Measurements from ENCODE around the gene CYP3A4. TPM values are rescaled to one million over a fixed set of nuclear protein-coding genes. Genes with fewer than 3 reads are reported as not detected.
"Not testable (repeated sequence)": the region's sequence is repeated elsewhere in the genome, so short reads cannot be mapped to it uniquely, and the experiment has no call there.

CYP3A4 gene
- total and polyA plus RNA-seq, 2 donors (not counting 1 experiment from before 2014, with no cell fraction given): 0.17 TPM; not detected in 1

DNA sequence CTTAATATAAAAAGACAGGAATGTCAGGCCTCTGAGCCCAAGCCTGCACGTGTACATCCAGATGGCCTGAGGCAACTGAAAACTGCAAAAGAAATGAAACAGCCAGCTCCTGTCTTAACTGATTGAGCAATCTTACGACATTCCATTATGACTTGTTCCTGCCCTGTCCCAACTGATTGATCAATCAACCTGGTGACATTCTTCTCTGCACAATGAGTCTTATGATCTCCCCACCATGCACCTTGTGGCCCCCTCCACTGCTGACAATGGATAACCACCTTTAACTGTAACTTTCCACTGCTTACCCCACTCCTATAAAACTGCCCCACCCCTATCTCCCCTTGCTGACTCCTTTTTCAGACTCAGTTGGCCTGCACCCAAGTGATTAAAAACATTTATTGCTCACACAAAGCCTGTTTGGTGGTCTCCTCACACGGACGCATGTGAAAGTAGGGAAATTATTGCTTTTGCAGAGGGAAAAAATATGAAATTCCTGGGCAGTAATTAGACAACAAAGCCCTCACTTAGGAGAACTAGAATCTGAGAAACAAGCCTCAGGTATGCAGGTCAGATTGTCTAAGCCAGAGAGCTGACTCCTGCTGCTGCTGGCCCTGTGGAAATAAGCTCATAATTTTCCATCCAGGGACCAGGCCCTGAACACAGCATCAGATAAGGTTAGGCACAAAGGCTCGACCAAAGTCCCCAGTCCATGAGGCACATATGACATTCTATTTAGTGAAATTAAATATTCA, 54.3 kb downstream of the CYP3A4 start:
- no peak for TF ChIP-seq EZH2 (IDR thresholded peaks at IDR 0.05; ENCODE audit: low read length, missing control alignments)
- TF ChIP-seq, protein P1, sequence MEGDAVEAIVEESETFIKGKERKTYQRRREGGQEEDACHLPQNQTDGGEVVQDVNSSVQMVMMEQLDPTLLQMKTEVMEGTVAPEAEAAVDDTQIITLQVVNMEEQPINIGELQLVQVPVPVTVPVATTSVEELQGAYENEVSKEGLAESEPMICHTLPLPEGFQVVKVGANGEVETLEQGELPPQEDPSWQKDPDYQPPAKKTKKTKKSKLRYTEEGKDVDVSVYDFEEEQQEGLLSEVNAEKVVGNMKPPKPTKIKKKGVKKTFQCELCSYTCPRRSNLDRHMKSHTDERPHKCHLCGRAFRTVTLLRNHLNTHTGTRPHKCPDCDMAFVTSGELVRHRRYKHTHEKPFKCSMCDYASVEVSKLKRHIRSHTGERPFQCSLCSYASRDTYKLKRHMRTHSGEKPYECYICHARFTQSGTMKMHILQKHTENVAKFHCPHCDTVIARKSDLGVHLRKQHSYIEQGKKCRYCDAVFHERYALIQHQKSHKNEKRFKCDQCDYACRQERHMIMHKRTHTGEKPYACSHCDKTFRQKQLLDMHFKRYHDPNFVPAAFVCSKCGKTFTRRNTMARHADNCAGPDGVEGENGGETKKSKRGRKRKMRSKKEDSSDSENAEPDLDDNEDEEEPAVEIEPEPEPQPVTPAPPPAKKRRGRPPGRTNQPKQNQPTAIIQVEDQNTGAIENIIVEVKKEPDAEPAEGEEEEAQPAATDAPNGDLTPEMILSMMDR (conservative IDR thresholded peaks at IDR 0.05 in 1 of 2, IDR thresholded peaks at IDR 0.05 in 1 of 2; ENCODE audit: low read depth in 1 of 2, low read length in 2 of 2): no peak
- H3K27me3 ChIP-seq (ENCODE audit: control insufficient read depth, insufficient read depth, low read length): no peaks in the 10 kb centered on the region
- H3K4me3 ChIP-seq (replicated peaks in 1 of 4; ENCODE audit: control extremely low read depth in 1 of 4, insufficient read depth in 1 of 4, low read depth in 3 of 4, low read length in 4 of 4): no peak overlapping the region
- no peak overlapping the region for H2AFZ ChIP-seq (ENCODE audit: low read length)
- no peaks in the 10 kb centered on the region for H3K36me3 ChIP-seq (ENCODE audit: control insufficient read depth, insufficient read depth, low read length)
- no peaks in the 10 kb centered on the region for H4K20me1 ChIP-seq (ENCODE audit: control insufficient read depth, extremely low read depth, insufficient read depth, low read length)
- no peak overlapping the region for H3K4me2 ChIP-seq (ENCODE audit: extremely low read depth, insufficient read depth, low read length)
- no peak overlapping the region for H3K27ac ChIP-seq (ENCODE audit: insufficient read depth, low read length)
- no peaks in the 10 kb centered on the region for H3K4me1 ChIP-seq (ENCODE audit: control insufficient read depth, extremely low read depth, insufficient read depth, low read length)
- no peak for DNase-seq (ENCODE audit: low read depth in 2 of 2)
- no peaks in the 10 kb centered on the region for H3K79me2 ChIP-seq (ENCODE audit: control insufficient read depth, insufficient read depth, low read length)
- H3K9me3 ChIP-seq (ENCODE audit: control insufficient read depth, insufficient read depth, low read depth, low read length): no peaks in the 10 kb centered on the region
- no peak overlapping the region for H3K9ac ChIP-seq (ENCODE audit: insufficient read depth, low read length)

DNA sequence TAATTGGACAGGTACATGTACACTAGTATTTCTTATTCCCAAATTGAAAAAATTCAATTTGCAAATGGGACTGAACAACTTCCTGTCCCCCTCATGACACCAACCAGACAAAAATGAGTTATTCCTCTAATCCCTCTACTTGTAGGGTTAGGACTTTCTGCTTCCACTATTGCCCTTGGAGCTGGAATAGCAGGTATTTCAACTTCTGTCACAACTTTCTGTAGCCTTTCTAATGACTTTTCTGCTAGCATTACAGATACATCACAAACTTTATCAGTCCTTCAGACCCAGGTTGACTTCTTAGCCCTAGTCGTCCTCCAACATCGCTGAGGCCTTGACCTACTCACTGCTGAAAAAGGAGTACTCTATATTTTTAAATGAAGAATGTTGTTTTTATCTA, 55.4 kb downstream of the CYP3A4 start:
- Histone ChIP-seq H3K27me3 (ENCODE audit: control insufficient read depth, insufficient read depth, low read length) (no peaks in the 10 kb centered on the region), H4K20me1 (ENCODE audit: control insufficient read depth, extremely low read depth, insufficient read depth, low read length) (no peaks in the 10 kb centered on the region), H2AFZ (ENCODE audit: low read length) (no peak overlapping the region), H3K4me1 (ENCODE audit: control insufficient read depth, extremely low read depth, insufficient read depth, low read length) (no peaks in the 10 kb centered on the region), H3K9me3 (ENCODE audit: control insufficient read depth, insufficient read depth, low read depth, low read length) (no peaks in the 10 kb centered on the region), H3K36me3 (ENCODE audit: control insufficient read depth, insufficient read depth, low read length) (no peaks in the 10 kb centered on the region), H3K4me2 (ENCODE audit: extremely low read depth, insufficient read depth, low read length) (no peak overlapping the region), H3K4me3 (replicated peaks in 1 of 4; ENCODE audit: control extremely low read depth in 1 of 4, insufficient read depth in 1 of 4, low read depth in 3 of 4, low read length in 4 of 4) (no peak overlapping the region), H3K79me2 (ENCODE audit: control insufficient read depth, insufficient read depth, low read length) (no peaks in the 10 kb centered on the region), H3K9ac (ENCODE audit: insufficient read depth, low read length) (no peak overlapping the region), H3K27ac (ENCODE audit: insufficient read depth, low read length) (no peak overlapping the region)
- DNase-seq (ENCODE audit: low read depth in 2 of 2): no peak
- TF ChIP-seq, protein P1 (conservative IDR thresholded peaks at IDR 0.05 in 1 of 2, IDR thresholded peaks at IDR 0.05 in 1 of 2; ENCODE audit: low read depth in 1 of 2, low read length in 2 of 2): no peak

DNA sequence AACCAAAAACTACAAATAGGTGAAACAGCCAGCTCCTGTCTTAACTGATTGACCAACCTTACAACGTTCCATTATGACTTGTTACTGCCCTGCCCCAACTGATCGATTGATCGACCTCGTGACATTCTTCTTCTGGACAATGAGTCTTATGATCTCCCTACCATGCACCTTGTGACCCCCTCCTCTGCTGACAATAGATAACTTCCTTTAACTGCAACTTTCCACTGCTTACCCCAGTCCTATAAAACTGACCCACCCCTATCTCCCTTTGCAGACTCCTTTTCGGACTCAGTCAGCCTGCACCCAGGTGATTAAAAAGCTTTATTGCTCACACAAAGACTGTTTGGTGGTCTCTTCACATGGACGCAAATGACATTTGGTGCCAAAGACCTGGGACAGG, 60.8 kb downstream of the CYP3A4 start:
- H3K36me3 ChIP-seq (ENCODE audit: control insufficient read depth, insufficient read depth, low read length); DNase-seq (ENCODE audit: low read depth in 2 of 2); H3K4me3 ChIP-seq (replicated peaks in 1 of 4; ENCODE audit: control extremely low read depth in 1 of 4, insufficient read depth in 1 of 4, low read depth in 3 of 4, low read length in 4 of 4); H3K4me1 ChIP-seq (ENCODE audit: control insufficient read depth, extremely low read depth, insufficient read depth, low read length); H3K9ac ChIP-seq (ENCODE audit: insufficient read depth, low read length); H2AFZ ChIP-seq (ENCODE audit: low read length); H4K20me1 ChIP-seq (ENCODE audit: control insufficient read depth, extremely low read depth, insufficient read depth, low read length); H3K27me3 ChIP-seq (ENCODE audit: control insufficient read depth, insufficient read depth, low read length); H3K9me3 ChIP-seq (ENCODE audit: control insufficient read depth, insufficient read depth, low read depth, low read length); H3K79me2 ChIP-seq (ENCODE audit: control insufficient read depth, insufficient read depth, low read length); H3K4me2 ChIP-seq (ENCODE audit: extremely low read depth, insufficient read depth, low read length); H3K27ac ChIP-seq (ENCODE audit: insufficient read depth, low read length): not testable (repeated sequence)
